Measurements from ENCODE around the gene CNPY1. TPM values are rescaled to one million over a fixed set of nuclear protein-coding genes. Genes with fewer than 3 reads are reported as not detected.

CNPY1 gene
- total and polyA plus RNA-seq, 2 donors (not counting 1 experiment from before 2014, with no cell fraction given), result not detected

GRCh38 chr7:155487509-155488482, 58.6 kb downstream of the CNPY1 start:
- TF ChIP-seq EZH2 (IDR thresholded peaks at IDR 0.05; ENCODE audit: borderline replicate concordance, insufficient read depth, low read depth, low read length, poor library complexity, severe bottlenecking), result no peak
- no peak for TF ChIP-seq CTCF (IDR thresholded peaks at IDR 0.05)
- H3K9me3 ChIP-seq (ENCODE audit: control extremely low read depth in 1 of 3, control insufficient read depth in 2 of 3, insufficient read depth in 1 of 3, low read length in 2 of 3), result peaks cover 0 to 16% (median 0%) of the 10 kb centered on the region in 3 donors
- no peak overlapping the region for H3K9ac ChIP-seq (ENCODE audit: low read length)
- peaks cover 0 to 31% (median 0%) of the 10 kb centered on the region in 4 experiments for H3K27me3 ChIP-seq (replicated peaks in 1 of 4; ENCODE audit: control extremely low read depth in 1 of 4, control insufficient read depth in 3 of 4, insufficient read depth in 4 of 4, low read length in 3 of 4)
- no peak overlapping the region for H3K27ac ChIP-seq (ENCODE audit: low read length in 2 of 2)
- Mint-ChIP-seq H3K27ac (no peak overlapping the region), H3K4me1 (peaks cover 29% of the 10 kb centered on the region), H3K9me3 (ENCODE audit: insufficient read depth) (no peaks in the 10 kb centered on the region), H3K4me3 (no peak overlapping the region), H3K27me3 (peaks cover 27% of the 10 kb centered on the region)
- peaks cover 26 to 32% of the 10 kb centered on the region in 2 donors for H3K4me1 ChIP-seq (ENCODE audit: control insufficient read depth in 2 of 2, insufficient read depth in 2 of 2, low read length in 2 of 2)
- POLR2A ChIA-PET, result no interaction called here
- no peak overlapping the region for H2AFZ ChIP-seq (ENCODE audit: insufficient read depth, low read depth, low read length, poor library complexity, severe bottlenecking)
- no peaks in the 10 kb centered on the region for H3K36me3 ChIP-seq (replicated peaks in 1 of 2; ENCODE audit: control extremely low read depth in 1 of 2, control insufficient read depth in 1 of 2, extremely low read depth in 1 of 2, insufficient read depth in 2 of 2, low read length in 1 of 2)
- no peak for ATAC-seq (ENCODE audit: low read depth)
- H3K4me3 ChIP-seq (ENCODE audit: control extremely low read depth in 1 of 5, extremely low read depth in 1 of 5, insufficient read depth in 1 of 5, low read depth in 2 of 5, low read length in 4 of 5), result no peak overlapping the region
- CTCF ChIA-PET, result no interaction called here
- H4K20me1 ChIP-seq (ENCODE audit: control insufficient read depth, insufficient read depth, low read length, poor library complexity, severe bottlenecking), result no peaks in the 10 kb centered on the region
- WGBS (ENCODE audit: insufficient coverage), result 92% methylated on average over 29 of the region's 31 CpGs
- no peak overlapping the region for H3K4me2 ChIP-seq (replicated peaks; ENCODE audit: low read depth, low read length, poor library complexity, severe bottlenecking)
- no peaks in the 10 kb centered on the region for H3K79me2 ChIP-seq (ENCODE audit: control insufficient read depth, insufficient read depth, low read length)
- DNase-seq, result no peak
- intact Hi-C loops (cut with micrococcal nuclease), result no loop called here
